Esophagus muscularis mucosa (tissue), 3 donors: ENCODE data around the gene PRR7.

Experiments
- CTCF ChIP-seq, 3 experiments: fragments of 200-600 bp in 2 of 3; fragments of 450-650 bp in 1 of 3; sonication (generic) in 2 of 3; IDR thresholded peaks; one replicate each; pipeline ENCODE4 v1.5.1; 2017 to 2019; ENCODE audit warnings: antibody characterized with exemption in 3 of 3, mild to moderate bottlenecking in 2 of 3, moderate library complexity in 1 of 3
- POLR2A ChIP-seq: fragments of 450-650 bp; IDR thresholded peaks from one replicate; pipeline ENCODE4 v1.6.1; 2017; ENCODE audit warnings: antibody characterized with exemption, moderate library complexity, mild to moderate bottlenecking, low read depth

GRCh38 chr5:177478711-177479646, 32.4 kb downstream of the PRR7 start:
- no peak for TF ChIP-seq POLR2A
- no peak for TF ChIP-seq CTCF (IDR thresholded peaks at IDR 0.05)
